ENCODE data around the gene IP6K2.
A peak's percentile ranks its signal among the peaks of the same experiment; 100 is the strongest.

Gene IP6K2

DNA sequence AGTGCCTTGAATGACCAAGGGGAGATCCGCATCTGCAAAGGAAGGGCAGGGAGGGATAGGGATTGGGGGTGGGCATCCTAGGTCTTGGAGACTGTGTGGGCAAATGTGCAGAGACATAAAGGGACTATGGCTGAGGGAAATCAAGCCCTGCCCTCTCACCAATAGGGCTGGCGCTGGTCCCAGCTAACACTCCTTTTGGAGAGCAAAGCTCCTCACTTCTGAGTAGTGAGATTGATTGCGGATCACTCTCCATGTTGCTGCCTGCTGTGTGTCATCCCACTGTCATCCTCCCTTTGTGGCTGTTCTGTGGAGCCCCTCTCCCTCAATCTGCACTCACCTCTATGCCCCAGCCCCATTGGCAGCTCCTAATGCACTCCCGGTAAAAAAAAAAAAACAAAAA is 52.1 kb downstream of the IP6K2 start:
- TF ChIP-seq, protein P1, sequence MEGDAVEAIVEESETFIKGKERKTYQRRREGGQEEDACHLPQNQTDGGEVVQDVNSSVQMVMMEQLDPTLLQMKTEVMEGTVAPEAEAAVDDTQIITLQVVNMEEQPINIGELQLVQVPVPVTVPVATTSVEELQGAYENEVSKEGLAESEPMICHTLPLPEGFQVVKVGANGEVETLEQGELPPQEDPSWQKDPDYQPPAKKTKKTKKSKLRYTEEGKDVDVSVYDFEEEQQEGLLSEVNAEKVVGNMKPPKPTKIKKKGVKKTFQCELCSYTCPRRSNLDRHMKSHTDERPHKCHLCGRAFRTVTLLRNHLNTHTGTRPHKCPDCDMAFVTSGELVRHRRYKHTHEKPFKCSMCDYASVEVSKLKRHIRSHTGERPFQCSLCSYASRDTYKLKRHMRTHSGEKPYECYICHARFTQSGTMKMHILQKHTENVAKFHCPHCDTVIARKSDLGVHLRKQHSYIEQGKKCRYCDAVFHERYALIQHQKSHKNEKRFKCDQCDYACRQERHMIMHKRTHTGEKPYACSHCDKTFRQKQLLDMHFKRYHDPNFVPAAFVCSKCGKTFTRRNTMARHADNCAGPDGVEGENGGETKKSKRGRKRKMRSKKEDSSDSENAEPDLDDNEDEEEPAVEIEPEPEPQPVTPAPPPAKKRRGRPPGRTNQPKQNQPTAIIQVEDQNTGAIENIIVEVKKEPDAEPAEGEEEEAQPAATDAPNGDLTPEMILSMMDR (conservative IDR thresholded peaks at IDR 0.05; ENCODE audit: control insufficient read depth, insufficient read depth, low read depth, low read length): no peak
- H3K4me3 ChIP-seq (ENCODE audit: control insufficient read depth, low read depth, low read length): no peak overlapping the region

DNA sequence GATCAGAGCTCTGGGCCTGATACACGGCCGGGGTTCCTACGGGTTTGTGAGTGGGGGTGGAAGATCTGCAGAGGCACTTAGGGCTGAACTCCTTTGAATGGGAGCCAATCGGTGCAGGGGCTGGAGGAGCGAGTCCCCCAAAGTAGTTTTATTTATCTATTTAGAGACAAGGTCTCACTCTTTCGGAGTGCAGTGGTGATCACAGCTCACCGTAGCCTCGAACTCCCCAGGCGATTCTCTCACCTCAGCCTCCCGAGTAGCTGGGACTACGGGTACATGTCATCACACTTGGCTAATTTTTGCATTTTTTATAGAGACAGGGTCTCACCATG is 52.7 kb downstream of the IP6K2 start:
- no peak overlapping the region for H3K4me3 ChIP-seq (ENCODE audit: control insufficient read depth, low read depth, low read length)
- TF ChIP-seq, protein P1 (conservative IDR thresholded peaks at IDR 0.05; ENCODE audit: control insufficient read depth, insufficient read depth, low read depth, low read length): no peak

More for the DNA sequence above, 52.1 kb downstream of the IP6K2 start:
- no peak for DNase-seq (ENCODE audit: low read depth)

DNA sequence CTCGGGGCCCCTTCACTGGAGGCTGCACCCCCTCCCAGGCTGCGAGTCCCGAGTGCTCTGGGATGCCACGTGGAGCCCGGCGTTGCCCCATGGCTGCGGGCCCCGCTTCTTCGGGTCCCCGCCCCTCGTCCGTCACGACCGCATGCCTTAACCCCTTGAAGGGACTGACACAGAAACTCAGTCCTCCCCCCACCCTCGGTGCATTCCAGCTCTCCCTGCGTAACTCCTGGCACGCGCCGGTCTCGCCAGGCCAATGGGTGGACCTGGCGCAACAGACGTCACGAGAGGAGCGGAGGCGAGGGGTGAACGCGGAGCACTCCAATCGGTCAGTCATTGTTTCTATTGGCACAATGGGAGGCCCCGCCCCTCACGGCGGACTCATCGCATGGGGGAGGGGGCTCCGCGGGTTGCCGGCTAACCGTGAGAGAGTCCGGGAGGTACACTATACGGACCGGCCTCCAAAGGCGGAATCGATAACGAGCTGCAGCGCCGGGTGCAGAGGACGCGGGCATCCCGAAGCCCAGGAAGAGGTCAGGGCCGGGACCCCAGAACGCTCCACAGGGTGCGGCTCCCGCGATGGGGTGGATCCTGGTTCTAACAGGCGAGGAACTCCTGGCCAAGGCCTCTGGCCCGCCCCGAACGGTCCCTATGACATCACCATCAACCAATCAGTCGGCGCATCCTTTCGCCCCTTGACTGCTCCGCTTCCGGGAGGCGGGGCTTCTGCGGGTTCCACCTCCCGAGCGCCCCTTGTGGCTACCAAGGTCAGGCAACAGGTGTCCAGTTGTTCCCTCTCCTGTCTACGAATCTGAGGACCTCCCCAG is 53.3 kb downstream of the IP6K2 start:
- peak overlapping the region; percentile 66 for H3K4me3 ChIP-seq (ENCODE audit: control insufficient read depth, low read depth, low read length)
- peak; percentile 99 for DNase-seq (ENCODE audit: low read depth)
- TF ChIP-seq, protein P1 (conservative IDR thresholded peaks at IDR 0.05; ENCODE audit: control insufficient read depth, insufficient read depth, low read depth, low read length): peak; percentile 65

More for the DNA sequence above, 52.7 kb downstream of the IP6K2 start:
- no peak for DNase-seq (ENCODE audit: low read depth)

DNA sequence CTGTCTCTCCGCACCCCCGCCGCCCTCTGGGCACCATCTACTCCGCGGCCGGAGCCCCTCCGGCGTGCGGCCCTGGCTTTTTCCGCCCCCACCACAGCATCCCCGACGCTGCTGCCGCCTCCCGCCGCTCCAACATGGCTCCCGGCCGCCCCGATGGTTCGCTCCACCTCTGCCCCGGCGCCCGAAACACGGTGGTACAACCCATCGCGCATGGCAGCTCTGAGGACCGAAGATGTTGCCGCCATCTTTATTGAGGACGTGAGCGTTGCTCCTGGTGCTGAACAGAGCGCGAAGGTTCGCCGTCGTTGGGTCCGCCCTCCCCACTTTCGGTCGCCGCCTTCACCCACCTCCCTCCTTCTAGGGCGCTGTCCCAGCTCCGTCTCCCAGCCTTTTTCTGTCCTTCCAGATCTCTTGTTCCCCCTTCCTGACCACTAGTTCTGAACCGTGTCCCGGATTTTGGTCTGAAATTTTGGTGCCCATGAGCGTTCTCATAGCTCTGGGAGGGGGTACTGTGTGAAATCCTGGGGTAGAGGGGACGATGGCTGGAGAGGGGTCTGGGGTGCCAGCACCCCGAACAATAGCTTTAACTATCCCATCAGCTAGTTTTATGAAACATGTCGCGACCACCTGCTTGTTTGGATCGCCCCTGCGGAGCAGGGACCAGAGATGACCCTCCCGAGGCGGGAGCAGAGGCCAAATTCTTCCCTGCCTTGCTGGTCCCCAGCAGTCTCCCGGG is 54.1 kb downstream of the IP6K2 start, which contains the start of gene CELSR3:
Gene CELSR3, minus strand, starts transcription at position 134 of the 736 bp plus-strand sequence. CDS start 252 bp downstream, outside the sequence.
- DNase-seq (ENCODE audit: low read depth): peak; percentile 93
- TF ChIP-seq, protein P1 (conservative IDR thresholded peaks at IDR 0.05; ENCODE audit: control insufficient read depth, insufficient read depth, low read depth, low read length): no peak

DNA sequence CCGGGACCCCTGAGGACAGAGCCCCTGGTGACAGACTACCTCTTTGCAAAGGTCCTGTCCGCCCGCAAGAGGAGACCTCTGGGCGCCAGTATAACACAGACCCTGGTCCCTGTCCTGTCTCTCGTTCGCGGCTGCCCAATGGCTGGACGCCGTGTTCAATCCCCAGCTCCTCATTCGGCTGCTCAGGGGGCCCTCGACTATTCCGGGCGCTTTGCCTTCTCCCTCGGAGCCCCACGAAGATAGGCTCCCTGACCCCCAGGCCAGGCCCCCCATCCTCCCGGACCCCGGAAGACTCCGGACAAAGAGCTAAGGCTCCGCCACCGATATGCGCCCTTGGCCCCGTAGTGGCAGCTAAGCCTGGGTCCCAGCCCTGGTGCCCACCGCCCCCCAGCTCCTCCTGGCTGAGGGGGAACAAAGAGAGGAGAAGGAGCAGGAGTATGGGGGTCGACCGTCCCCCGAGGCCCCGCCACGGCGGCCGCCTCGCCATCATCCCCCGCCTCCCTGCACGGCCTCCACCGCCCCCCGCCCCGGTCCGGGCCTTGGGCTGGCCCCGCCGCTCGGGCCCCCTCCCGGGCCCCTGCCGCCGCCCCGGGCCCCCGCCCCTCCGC is 54.8 kb downstream of the IP6K2 start:
- TF ChIP-seq, protein P1 (conservative IDR thresholded peaks at IDR 0.05; ENCODE audit: control insufficient read depth, insufficient read depth, low read depth, low read length): no peak
- no peak for DNase-seq (ENCODE audit: low read depth)
- no peak overlapping the region for H3K4me3 ChIP-seq (ENCODE audit: control insufficient read depth, low read depth, low read length)

More for the DNA sequence above, 54.1 kb downstream of the IP6K2 start, which contains the start of gene CELSR3:
- peak within 1 kb of the TSS; percentile 66 for H3K4me3 ChIP-seq (ENCODE audit: control insufficient read depth, low read depth, low read length)

DNA sequence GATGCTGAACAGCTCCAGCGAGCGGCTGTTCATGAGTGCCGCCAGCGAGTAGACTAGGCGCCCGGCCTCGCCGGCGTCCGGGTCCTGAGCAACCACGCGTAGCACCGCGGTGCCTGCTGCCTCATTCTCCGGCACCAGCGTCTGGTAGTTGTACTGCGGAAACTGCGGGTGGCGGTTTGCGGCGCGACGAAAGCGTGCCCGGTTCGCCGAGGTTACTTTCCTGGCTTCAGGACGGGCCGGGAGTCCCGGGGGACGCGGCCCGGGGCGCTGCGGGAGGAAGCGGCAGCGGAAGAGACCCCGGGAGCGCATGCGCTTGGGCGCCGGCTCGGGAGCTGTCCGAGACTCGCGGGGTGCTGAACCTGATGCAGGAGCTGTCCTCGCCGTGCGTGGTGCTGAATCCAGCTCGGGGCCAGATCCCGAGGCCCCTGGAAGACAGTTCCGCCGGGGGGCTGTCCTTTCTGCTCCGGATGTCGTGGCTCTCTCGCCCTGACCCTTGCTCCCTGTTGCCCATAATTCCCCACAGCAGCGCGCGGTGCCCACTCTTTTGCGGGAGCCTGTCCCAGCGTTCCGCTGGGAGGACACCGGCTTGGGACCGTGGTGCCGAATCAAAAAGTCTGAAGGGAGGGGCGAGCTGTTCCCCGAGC is 55.4 kb downstream of the IP6K2 start:
- TF ChIP-seq, protein P1 (conservative IDR thresholded peaks at IDR 0.05; ENCODE audit: control insufficient read depth, insufficient read depth, low read depth, low read length): no peak
- peak; percentile 35 for DNase-seq (ENCODE audit: low read depth)
- peak overlapping the region; percentile 29 for H3K4me3 ChIP-seq (ENCODE audit: control insufficient read depth, low read depth, low read length)
